Cardiac muscle cell (in vitro differentiated cells and primary cell): ENCODE measurements around the gene CHST8. TPM values are rescaled to one million over a fixed set of nuclear protein-coding genes. Genes with fewer than 3 reads are reported as not detected.

ENCODE experiments used
- DNase-seq, 2 donors: peaks; one replicate each; pipeline versions ENCODE4 v3.0.0 to v3.0.0-alpha.2; 2010 to 2017; ENCODE audit warnings: low read depth in 1 of 2, low spot score in 1 of 2
- H3K27ac ChIP-seq: fragments of 200-600 bp; sonication (generic); 2 replicates; pipeline ENCODE4 v1.5.1; 2016
- H3K27me3 ChIP-seq: fragments of 200-600 bp; sonication (generic); 2 replicates; pipeline ENCODE4 v1.6.0; 2016; ENCODE audit warnings: control low read depth
- H3K36me3 ChIP-seq: fragments of 200-600 bp; sonication (generic); 2 replicates; pipeline ENCODE4 v1.5.1; 2016; ENCODE audit warnings: control low read depth
- H3K4me1 ChIP-seq: fragments of 200-600 bp; sonication (generic); 2 replicates; pipeline ENCODE4 v1.8.1; 2017; ENCODE audit warnings: low read depth, mild to moderate bottlenecking, mixed run types
- H3K4me3 ChIP-seq: fragments of 200-600 bp; sonication (generic); 2 replicates; pipeline ENCODE4 v1.5.1; 2016; ENCODE audit warnings: mild to moderate bottlenecking
- H3K9me3 ChIP-seq: fragments of 200-600 bp; sonication (generic); 2 replicates; pipeline ENCODE4 v1.5.1; 2017; ENCODE audit warnings: low read depth, mild to moderate bottlenecking, control low read depth
- polyA plus RNA-seq: library from polyadenylated mRNA; unstranded; fragments of >200 nt; fragmentation: Nextera tagmentation; extraction: Ambion mirVana; gene quantifications from 2 replicates; pipeline ENCODE4 v1.2.1, GENCODE V29; 2016
- total RNA-seq: library from RNA; depleted of rRNA; stranded (reverse); fragments of >200 nt; gene quantifications from 2 replicates; pipeline ENCODE4 v1.2.3, GENCODE V29; 2016
- TF ChIP-seq, protein P1 (sequence below): IDR thresholded peaks from 2 replicates; pipeline ENCODE4 v1.5.1; 2012; ENCODE audit warnings: low read depth, mild to moderate bottlenecking, low read length

CHST8 gene
- total and polyA plus RNA-seq, 2 experiments from 2014 or later = 0.84 to 0.89 TPM

DNA sequence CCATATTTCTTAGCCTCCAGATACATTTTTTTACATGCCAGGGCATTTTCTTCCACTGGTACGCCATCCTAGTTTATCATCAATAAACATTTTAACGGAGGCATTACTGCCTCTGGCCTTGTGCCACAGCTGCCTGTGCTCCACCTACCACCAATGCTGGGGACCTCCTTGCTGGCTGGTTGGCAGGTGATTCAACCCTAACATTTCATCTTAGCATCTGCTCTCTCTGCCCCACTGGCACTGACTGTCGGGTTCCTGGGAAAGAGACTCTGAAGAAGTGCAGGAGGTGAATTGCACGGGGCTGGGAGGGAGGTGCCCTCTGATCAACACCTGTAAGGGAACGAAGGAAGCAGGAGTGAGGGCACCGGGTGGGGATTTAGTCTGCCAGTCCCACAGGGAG, 123.5 kb downstream of the CHST8 start:
- no peak overlapping the region for H3K4me3 ChIP-seq
- no peak for DNase-seq
- no peaks in the 10 kb centered on the region for H3K4me1 ChIP-seq
- H3K27ac ChIP-seq = no peak overlapping the region
- H3K36me3 ChIP-seq = no peaks in the 10 kb centered on the region
- no peaks in the 10 kb centered on the region for H3K9me3 ChIP-seq
- TF ChIP-seq, protein P1, sequence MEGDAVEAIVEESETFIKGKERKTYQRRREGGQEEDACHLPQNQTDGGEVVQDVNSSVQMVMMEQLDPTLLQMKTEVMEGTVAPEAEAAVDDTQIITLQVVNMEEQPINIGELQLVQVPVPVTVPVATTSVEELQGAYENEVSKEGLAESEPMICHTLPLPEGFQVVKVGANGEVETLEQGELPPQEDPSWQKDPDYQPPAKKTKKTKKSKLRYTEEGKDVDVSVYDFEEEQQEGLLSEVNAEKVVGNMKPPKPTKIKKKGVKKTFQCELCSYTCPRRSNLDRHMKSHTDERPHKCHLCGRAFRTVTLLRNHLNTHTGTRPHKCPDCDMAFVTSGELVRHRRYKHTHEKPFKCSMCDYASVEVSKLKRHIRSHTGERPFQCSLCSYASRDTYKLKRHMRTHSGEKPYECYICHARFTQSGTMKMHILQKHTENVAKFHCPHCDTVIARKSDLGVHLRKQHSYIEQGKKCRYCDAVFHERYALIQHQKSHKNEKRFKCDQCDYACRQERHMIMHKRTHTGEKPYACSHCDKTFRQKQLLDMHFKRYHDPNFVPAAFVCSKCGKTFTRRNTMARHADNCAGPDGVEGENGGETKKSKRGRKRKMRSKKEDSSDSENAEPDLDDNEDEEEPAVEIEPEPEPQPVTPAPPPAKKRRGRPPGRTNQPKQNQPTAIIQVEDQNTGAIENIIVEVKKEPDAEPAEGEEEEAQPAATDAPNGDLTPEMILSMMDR = no peak
- no peaks in the 10 kb centered on the region for H3K27me3 ChIP-seq

DNA sequence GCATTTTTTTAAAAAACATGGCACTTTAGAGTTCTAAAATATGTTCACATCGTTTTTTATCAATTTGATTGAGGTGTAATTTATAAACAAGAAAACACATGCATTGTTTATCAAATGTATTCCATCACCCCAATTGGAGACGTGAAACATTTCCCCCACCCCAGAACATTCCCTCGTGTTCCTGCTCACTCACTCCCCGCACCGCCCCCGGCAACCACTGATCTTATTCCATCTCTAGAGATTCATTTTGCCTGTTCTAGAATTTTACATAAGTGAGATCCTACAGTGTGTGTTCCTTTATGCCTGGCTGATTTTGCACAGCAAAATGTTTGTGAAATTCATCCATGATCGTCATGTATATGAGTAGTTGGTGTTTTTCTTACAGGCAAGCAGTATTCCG, 124.4 kb downstream of the CHST8 start:
- Histone ChIP-seq H3K27ac (no peak overlapping the region), H3K9me3 (no peaks in the 10 kb centered on the region), H3K4me3 (no peak overlapping the region), H3K27me3 (no peaks in the 10 kb centered on the region), H3K4me1 (no peaks in the 10 kb centered on the region), H3K36me3 (no peaks in the 10 kb centered on the region)
- no peak for DNase-seq
- TF ChIP-seq, protein P1 = no peak

DNA sequence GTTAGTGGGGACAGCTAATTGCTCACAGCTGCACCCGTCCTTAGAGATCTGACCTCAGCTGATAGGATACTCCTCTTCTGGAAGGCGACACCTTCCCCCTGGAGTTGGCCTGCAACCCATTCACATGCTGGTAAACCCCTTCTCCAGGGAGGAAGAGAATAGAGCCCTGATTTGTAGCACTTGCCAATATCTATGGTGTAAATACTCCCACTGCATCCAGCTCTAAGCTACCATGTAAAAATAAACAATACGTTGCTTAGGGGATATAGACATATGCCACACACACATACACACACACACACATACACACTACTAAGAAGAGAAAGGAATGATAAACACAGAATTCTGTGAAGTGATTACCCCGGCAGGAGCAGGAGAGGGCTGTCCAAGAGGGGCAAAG, 125.5 kb downstream of the CHST8 start:
- TF ChIP-seq, protein P1 = no peak
- Histone ChIP-seq H3K27me3 (no peaks in the 10 kb centered on the region), H3K4me3 (no peak overlapping the region), H3K27ac (no peak overlapping the region), H3K4me1 (no peaks in the 10 kb centered on the region), H3K9me3 (no peaks in the 10 kb centered on the region), H3K36me3 (no peaks in the 10 kb centered on the region)
- DNase-seq = no peak

DNA sequence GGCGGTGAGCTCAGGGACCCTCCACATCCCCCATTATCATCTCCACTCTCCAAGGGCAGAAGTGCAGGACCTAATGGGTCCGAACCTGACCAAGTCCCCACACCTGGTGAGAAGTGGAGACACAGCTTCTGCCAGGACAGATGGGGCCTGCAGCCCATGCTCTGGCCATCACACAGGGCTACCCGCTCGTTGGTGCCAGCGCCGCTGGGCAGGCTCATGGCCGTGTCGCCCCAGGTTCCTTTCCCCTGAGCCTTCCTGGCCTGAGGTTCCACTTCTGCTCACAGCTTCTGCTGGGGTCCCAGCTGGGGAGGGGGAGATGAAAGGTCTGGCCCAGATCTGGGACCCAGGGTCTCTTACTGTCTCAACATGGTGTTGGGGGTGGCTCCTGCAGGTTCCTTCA, 126.5 kb downstream of the CHST8 start:
- Histone ChIP-seq H3K4me3 (no peak overlapping the region), H3K27ac (no peak overlapping the region), H3K4me1 (no peaks in the 10 kb centered on the region), H3K9me3 (no peaks in the 10 kb centered on the region), H3K27me3 (no peaks in the 10 kb centered on the region), H3K36me3 (no peaks in the 10 kb centered on the region)
- TF ChIP-seq, protein P1 = no peak
- no peak for DNase-seq

DNA sequence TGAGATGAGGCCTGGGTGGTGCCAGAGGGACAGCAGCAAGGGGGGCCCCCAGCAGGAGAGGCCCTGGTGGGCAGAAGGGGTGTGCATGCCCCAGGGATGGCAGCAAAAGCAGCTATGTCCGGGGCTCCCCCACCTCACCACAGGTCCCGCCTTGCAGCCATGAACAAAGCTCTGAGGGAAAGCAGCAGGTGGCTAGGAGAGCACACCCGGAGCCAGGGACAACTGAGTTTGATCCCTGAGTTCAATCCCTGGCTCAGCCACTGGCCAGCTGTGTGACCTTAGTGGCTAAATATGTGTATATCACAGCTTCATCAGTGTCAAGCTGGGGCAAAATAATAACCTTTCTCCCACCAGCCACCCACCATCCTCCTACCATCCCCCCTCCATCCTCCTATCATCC, 127.3 kb downstream of the CHST8 start:
- Histone ChIP-seq H3K4me3 (no peak overlapping the region), H3K27ac (no peak overlapping the region), H3K27me3 (no peaks in the 10 kb centered on the region), H3K4me1 (no peaks in the 10 kb centered on the region), H3K9me3 (no peaks in the 10 kb centered on the region), H3K36me3 (no peaks in the 10 kb centered on the region)
- no peak for DNase-seq
- TF ChIP-seq, protein P1 = no peak

DNA sequence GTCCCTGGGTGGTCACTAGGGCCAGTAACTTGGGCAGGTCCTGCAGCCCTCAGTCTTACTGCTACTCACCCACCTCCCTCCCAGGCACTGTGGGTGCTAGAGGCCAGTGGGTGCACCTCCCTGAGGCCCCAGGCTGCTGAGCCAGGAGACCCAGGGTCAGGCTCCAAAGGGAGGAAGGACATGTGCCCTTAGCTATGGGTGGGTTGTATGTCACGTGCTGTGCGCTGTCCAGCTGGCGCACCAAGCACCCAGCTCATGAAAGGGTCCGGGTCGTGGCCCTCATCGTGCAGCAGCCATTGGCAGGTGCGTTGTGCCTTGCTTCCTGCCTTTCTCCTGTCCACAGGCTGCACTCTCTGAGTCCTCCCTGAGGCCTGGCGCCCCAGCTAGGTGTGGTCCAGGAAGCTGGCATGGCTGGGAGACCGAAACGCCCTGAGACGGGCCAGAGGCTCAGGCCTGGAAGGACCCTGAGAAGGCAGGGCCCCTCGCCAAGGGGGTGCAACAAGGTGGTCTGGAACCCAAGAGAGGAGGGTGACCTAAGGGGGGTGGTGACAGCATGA, 127.9 kb downstream of the CHST8 start:
- Histone ChIP-seq H3K9me3 (no peaks in the 10 kb centered on the region), H3K4me3 (no peak overlapping the region), H3K27ac (no peak overlapping the region), H3K36me3 (no peaks in the 10 kb centered on the region), H3K4me1 (no peaks in the 10 kb centered on the region), H3K27me3 (no peaks in the 10 kb centered on the region)
- no peak for DNase-seq
- TF ChIP-seq, protein P1 = no peak
